Activated CD4-positive, CD25-positive, alpha-beta regulatory T cell (primary cell): ENCODE measurements around the gene HSFX1.
"Not testable (repeated sequence)": the region's sequence is repeated elsewhere in the genome, so short reads cannot be mapped to it uniquely, and the experiment has no call there.

Experiments used
- DNase-seq, 4 experiments: peaks; one replicate each; lab custom pipeline; 2025; lab: John Stamatoyannopoulos, UW

The HSFX1 gene

GRCh38 chrX:149773768-149774167 is at the start of gene HSFX1:
TSS of gene HSFX1 (plus strand) at chrX:149774068. CDS start at chrX:149774682, 614 bp downstream.
- not testable (repeated sequence) for DNase-seq

- DNase-seq = not testable (repeated sequence)
Observed at GRCh38 chrX:149727308-149727707, 46.6 kb upstream of the HSFX1 start.

- not testable (repeated sequence) for DNase-seq
Observed at GRCh38 chrX:149742269-149742668, 31.6 kb upstream of the HSFX1 start.

- not testable (repeated sequence) for DNase-seq
Observed at GRCh38 chrX:149746390-149747007, 27.4 kb upstream of the HSFX1 start.

- DNase-seq = no peak
Observed at GRCh38 chrX:149757206-149758067, 16.4 kb upstream of the HSFX1 start.

GRCh38 chrX:149758068-149758714 is 15.7 kb upstream of the HSFX1 start:
- no peak for DNase-seq

GRCh38 chrX:149758715-149759078 is 15.2 kb upstream of the HSFX1 start:
- not testable (repeated sequence) for DNase-seq

GRCh38 chrX:149759824-149760223 is 14.0 kb upstream of the HSFX1 start:
- no peak for DNase-seq

GRCh38 chrX:149760965-149761364 is 12.9 kb upstream of the HSFX1 start:
- no peak for DNase-seq

GRCh38 chrX:149761858-149762674 is 11.8 kb upstream of the HSFX1 start:
- not testable (repeated sequence) for DNase-seq

GRCh38 chrX:149762696-149763614 is 10.9 kb upstream of the HSFX1 start:
- no peak for DNase-seq

- DNase-seq = not testable (repeated sequence)
Observed at GRCh38 chrX:149770344-149770743, 3.5 kb upstream of the HSFX1 start.

GRCh38 chrX:149773026-149773425 is 842 bp upstream of the HSFX1 start:
- not testable (repeated sequence) for DNase-seq

- DNase-seq = not testable (repeated sequence)
Observed at GRCh38 chrX:149777999-149778398, 4.1 kb downstream of the HSFX1 start.

- DNase-seq = not testable (repeated sequence)
Observed at GRCh38 chrX:149781727-149782126, 7.9 kb downstream of the HSFX1 start, which contains the start of gene MAGEA9. TSS of gene MAGEA9 (plus strand) at chrX:149781930. CDS start at chrX:149786211, 4,281 bp downstream.

GRCh38 chrX:149795531-149795930 is 21.7 kb downstream of the HSFX1 start:
- not testable (repeated sequence) for DNase-seq

- no peak for DNase-seq
Observed at GRCh38 chrX:149799095-149799714, 25.3 kb downstream of the HSFX1 start.

GRCh38 chrX:149799938-149800337 is 26.1 kb downstream of the HSFX1 start:
- DNase-seq = no peak

- no peak for DNase-seq
Observed at GRCh38 chrX:149803458-149804062, 29.7 kb downstream of the HSFX1 start.

GRCh38 chrX:149804102-149804501 is 30.2 kb downstream of the HSFX1 start:
- no peak for DNase-seq
